Measurements from ENCODE around the gene RASGRP4. TPM values are rescaled to one million over a fixed set of nuclear protein-coding genes. Genes with fewer than 3 reads are reported as not detected.

Gene RASGRP4
- total RNA-seq, 4 donors from 2014 or later = 1.5 to 19.8 (median 1.7) TPM; not detected in 1

DNA sequence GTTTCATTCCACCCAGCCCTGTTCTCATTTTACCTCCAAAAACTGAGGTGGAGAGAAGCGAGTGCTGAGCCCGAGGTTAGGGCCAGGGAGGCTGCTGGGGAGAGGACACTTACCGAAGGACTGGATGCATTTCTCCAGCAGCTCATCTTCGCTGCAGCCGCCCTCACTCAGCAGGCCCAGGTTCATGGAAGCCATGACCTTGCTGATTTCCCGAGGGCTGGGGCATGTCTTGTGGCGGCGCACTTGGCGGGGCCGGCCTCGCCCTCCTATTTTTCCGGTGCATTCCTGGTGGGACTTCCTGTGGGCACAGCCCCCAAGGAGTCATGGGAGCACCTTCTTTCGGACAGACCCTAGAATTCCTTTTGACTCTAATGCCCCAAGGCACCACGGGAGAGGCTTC is 4.2 kb downstream of the RASGRP4 start:
- H3K27ac ChIP-seq = no peak overlapping the region
- in situ Hi-C loops (cut with MboI; ENCODE audit: low pct_ligation_motif_present in 1 of 4, low pct_unique_long_range_greater_than_20kb in 1 of 4, low sequenced_read_pairs in 3 of 4) (loop anchor here in 3 of 4 donors (25.0 kb wide), 3 partner anchors 190 to 540 kb away; partner anchors contain the start of genes MRPS12 (in 2 of the 3), SARS2 (in 2 of the 3), EIF3K (in 1 of the 3) and MAP4K1 (in 1 of the 3)), intact Hi-C loops (cut with DNase I; ENCODE audit: low total_unique reads) (no loop called here)
- H3K4me1 ChIP-seq = peaks cover 4 to 10% (median 8%) of the 10 kb centered on the region in 4 donors
- H3K27me3 ChIP-seq = peaks cover 33% of the 10 kb centered on the region
- DNase-seq = no peak
- TF ChIP-seq CTCF (IDR thresholded peaks at IDR 0.05) = no peak
- no peak for TF ChIP-seq POLR2AphosphoS5 (IDR thresholded peaks at IDR 0.05)
- TF ChIP-seq EP300 (IDR thresholded peaks at IDR 0.05; ENCODE audit: low read depth) = no peak
- H3K4me3 ChIP-seq = no peak overlapping the region
- WGBS, 2 donors (ENCODE audit: low coverage in 1 of 2) = 68 to 81% methylated on average over 6 to 14 of the region's 14 CpGs
- H3K9me3 ChIP-seq = no peaks in the 10 kb centered on the region
- no peaks in the 10 kb centered on the region for H3K36me3 ChIP-seq

DNA sequence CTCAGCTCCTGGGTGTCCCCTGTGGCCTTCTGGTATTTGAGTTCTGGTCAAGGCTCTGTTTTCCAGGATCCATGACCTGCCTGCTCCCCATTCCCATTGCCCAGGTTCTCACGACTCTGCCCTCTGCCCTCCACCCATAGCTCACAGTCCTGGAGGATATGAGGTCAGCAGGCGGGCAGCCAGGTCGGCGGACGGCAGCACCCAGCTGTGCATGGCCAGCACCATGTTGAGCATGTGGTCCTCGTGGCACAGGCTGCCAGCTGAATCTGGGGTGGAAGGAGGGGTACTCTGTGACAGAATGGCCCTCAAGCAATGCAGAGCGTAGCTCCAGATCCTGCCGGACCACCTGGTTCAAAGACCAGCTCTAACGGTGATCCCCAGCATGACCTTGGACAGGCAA is 5.1 kb downstream of the RASGRP4 start:
- peaks cover 33% of the 10 kb centered on the region for H3K27me3 ChIP-seq
- in situ Hi-C loops (cut with MboI; ENCODE audit: low pct_ligation_motif_present in 1 of 4, low pct_unique_long_range_greater_than_20kb in 1 of 4, low sequenced_read_pairs in 3 of 4) = loop anchor here in 3 of 4 donors (25.0 kb wide), 3 partner anchors 191 to 541 kb away; partner anchors contain the start of genes MRPS12 (in 2 of the 3), SARS2 (in 2 of the 3), EIF3K (in 1 of the 3) and MAP4K1 (in 1 of the 3)
- no peaks in the 10 kb centered on the region for H3K9me3 ChIP-seq
- H3K4me1 ChIP-seq = peaks cover 4 to 10% (median 8%) of the 10 kb centered on the region in 4 donors
- TF ChIP-seq CTCF (IDR thresholded peaks at IDR 0.05) (no peak), POLR2A (IDR thresholded peaks at IDR 0.05) (no peak), POLR2AphosphoS5 (IDR thresholded peaks at IDR 0.05) (no peak), EP300 (IDR thresholded peaks at IDR 0.05; ENCODE audit: low read depth) (no peak)
- no peak for DNase-seq
- intact Hi-C loops (cut with DNase I; ENCODE audit: low total_unique reads) = no loop called here
- H3K4me3 ChIP-seq = no peak overlapping the region
- 90% methylated on average over 9 of the region's 9 CpGs; no CpG with 5 or more reads in 1 of the 2 donors for WGBS, 2 donors (ENCODE audit: low coverage in 1 of 2)
- no peaks in the 10 kb centered on the region for H3K36me3 ChIP-seq
- no peak overlapping the region for H3K27ac ChIP-seq

- peaks cover 4 to 10% (median 8%) of the 10 kb centered on the region in 4 donors for H3K4me1 ChIP-seq
- H3K4me3 ChIP-seq = peak overlapping the region in 3 of 4 donors; percentile 10 to 40 (median 20)
- no peak for TF ChIP-seq POLR2A (IDR thresholded peaks at IDR 0.05)
- TF ChIP-seq CTCF (IDR thresholded peaks at IDR 0.05) = peak in 1 of 5 experiments; percentile 7
- TF ChIP-seq POLR2AphosphoS5 (IDR thresholded peaks at IDR 0.05) = no peak
- no peak for TF ChIP-seq EP300 (IDR thresholded peaks at IDR 0.05; ENCODE audit: low read depth)
- in situ Hi-C loops (cut with MboI; ENCODE audit: low pct_ligation_motif_present in 1 of 4, low pct_unique_long_range_greater_than_20kb in 1 of 4, low sequenced_read_pairs in 3 of 4) = loop anchor here (10.0 to 25.0 kb wide), 4 partner anchors 107 to 544 kb away; partner anchors contain the start of genes MRPS12 (in 2 of the 4), SARS2 (in 2 of the 4), EIF3K (in 1 of the 4) and MAP4K1 (in 1 of the 4)
- H3K27me3 ChIP-seq = peaks cover 21% of the 10 kb centered on the region
- H3K27ac ChIP-seq = no peak overlapping the region
- whole genome bisulfite sequencing, 2 donors (ENCODE audit: low coverage in 1 of 2) = 8 to 30% methylated on average over 2 to 47 of the region's 49 CpGs
- H3K9me3 ChIP-seq = no peaks in the 10 kb centered on the region
- intact Hi-C loops (cut with DNase I; ENCODE audit: low total_unique reads) = no loop called here
- peak; percentile 75 for DNase-seq
- no peaks in the 10 kb centered on the region for H3K36me3 ChIP-seq
Observed at GRCh38 chr19:38417544-38418506, 8.2 kb downstream of the RASGRP4 start.

DNA sequence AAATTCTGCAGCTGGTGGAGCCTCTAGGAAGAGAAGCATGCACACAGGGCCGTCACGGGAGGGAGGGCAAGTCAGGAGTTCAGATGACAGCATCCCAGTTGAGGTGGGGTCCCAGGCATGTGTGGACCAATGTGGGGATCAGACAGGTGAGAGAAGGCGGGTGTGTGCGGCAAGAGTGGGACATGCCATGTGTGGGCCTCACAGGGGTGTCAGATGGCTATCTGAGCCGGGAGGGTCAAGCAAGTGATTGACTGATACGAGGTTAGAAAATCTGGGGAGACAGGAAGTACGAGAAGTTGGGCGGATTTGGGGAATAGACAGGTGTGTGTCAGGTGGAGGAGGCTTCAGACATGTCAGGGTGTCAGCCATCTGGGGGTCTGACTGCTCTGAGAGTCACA is 8.9 kb downstream of the RASGRP4 start:
- no peak for DNase-seq
- intact Hi-C loops (cut with DNase I; ENCODE audit: low total_unique reads) = no loop called here
- H3K4me3 ChIP-seq = no peak overlapping the region
- WGBS, 2 donors (ENCODE audit: low coverage in 1 of 2) = 81 to 88% methylated on average over 3 to 8 of the region's 8 CpGs
- no peak for TF ChIP-seq CTCF (IDR thresholded peaks at IDR 0.05)
- no peak for TF ChIP-seq POLR2A (IDR thresholded peaks at IDR 0.05)
- TF ChIP-seq POLR2AphosphoS5 (IDR thresholded peaks at IDR 0.05) = no peak
- no peak for TF ChIP-seq EP300 (IDR thresholded peaks at IDR 0.05; ENCODE audit: low read depth)
- H3K27me3 ChIP-seq = peaks cover 20% of the 10 kb centered on the region
- H3K4me1 ChIP-seq = peaks cover 4 to 10% (median 8%) of the 10 kb centered on the region in 4 donors
- no peaks in the 10 kb centered on the region for H3K9me3 ChIP-seq
- in situ Hi-C loops (cut with MboI; ENCODE audit: low pct_ligation_motif_present in 1 of 4, low pct_unique_long_range_greater_than_20kb in 1 of 4, low sequenced_read_pairs in 3 of 4) = loop anchor here (10.0 to 25.0 kb wide), 4 partner anchors 108 to 545 kb away; partner anchors contain the start of genes MRPS12 (in 2 of the 4), SARS2 (in 2 of the 4), EIF3K (in 1 of the 4) and MAP4K1 (in 1 of the 4)
- H3K27ac ChIP-seq = no peak overlapping the region
- no peaks in the 10 kb centered on the region for H3K36me3 ChIP-seq

All from transverse colon (tissue), 4 donors.